Measurements from ENCODE around the gene CLEC17A. TPM values are rescaled to one million over a fixed set of nuclear protein-coding genes. Genes with fewer than 3 reads are reported as not detected.
"Not testable (repeated sequence)": the region's sequence is repeated elsewhere in the genome, so short reads cannot be mapped to it uniquely, and the experiment has no call there.

Gene CLEC17A
- total and polyA plus RNA-seq, 2 donors (not counting 1 experiment from before 2014, with no cell fraction given): 121 to 163 TPM

- no peak overlapping the region for H2AFZ ChIP-seq (ENCODE audit: insufficient read depth, low read depth, low read length, poor library complexity, severe bottlenecking)
- intact Hi-C loops (cut with micrococcal nuclease): no loop called here
- ChIA-PET CTCF (interaction anchor here (2.9 kb wide), 1 partner anchor 105 kb away, joined by 23 read pairs; no protein-coding TSS in a partner anchor), POLR2A (interaction anchor here (0.6 kb wide), 1 partner anchor 26 kb away, joined by 6 read pairs; no protein-coding TSS in a partner anchor)
- peak overlapping the region in 1 of 2 donors; percentile 39 for H3K27ac ChIP-seq (ENCODE audit: low read length in 2 of 2)
- WGBS (ENCODE audit: insufficient coverage): 0% methylated on average over 1 of the region's 6 CpGs
- H3K4me3 ChIP-seq (ENCODE audit: control extremely low read depth in 1 of 5, extremely low read depth in 1 of 5, insufficient read depth in 1 of 5, low read depth in 2 of 5, low read length in 4 of 5): no peak overlapping the region
- TF ChIP-seq EZH2 (IDR thresholded peaks at IDR 0.05; ENCODE audit: borderline replicate concordance, insufficient read depth, low read depth, low read length, poor library complexity, severe bottlenecking) (no peak), CTCF (IDR thresholded peaks at IDR 0.05) (no peak)
- DNase-seq (peak; percentile 53), ATAC-seq (ENCODE audit: low read depth) (no peak)
- peaks cover 0 to 6% (median 0%) of the 10 kb centered on the region in 3 donors for H3K9me3 ChIP-seq (ENCODE audit: control extremely low read depth in 1 of 3, control insufficient read depth in 2 of 3, insufficient read depth in 1 of 3, low read length in 2 of 3)
- H3K27me3 ChIP-seq (replicated peaks in 1 of 4; ENCODE audit: control extremely low read depth in 1 of 4, control insufficient read depth in 3 of 4, insufficient read depth in 4 of 4, low read length in 3 of 4): no peaks in the 10 kb centered on the region
- no peaks in the 10 kb centered on the region for H3K9me3 Mint-ChIP-seq (ENCODE audit: insufficient read depth)
- H3K79me2 ChIP-seq (ENCODE audit: control insufficient read depth, insufficient read depth, low read length): peaks cover 51% of the 10 kb centered on the region
- H3K4me1 Mint-ChIP-seq: peaks cover 61% of the 10 kb centered on the region
- H3K36me3 ChIP-seq (replicated peaks in 1 of 2; ENCODE audit: control extremely low read depth in 1 of 2, control insufficient read depth in 1 of 2, extremely low read depth in 1 of 2, insufficient read depth in 2 of 2, low read length in 1 of 2): no peaks in the 10 kb centered on the region
- no peak overlapping the region for H3K9ac ChIP-seq (ENCODE audit: low read length)
- H3K27me3 Mint-ChIP-seq: no peaks in the 10 kb centered on the region
- peak overlapping the region; percentile 9 for H3K4me2 ChIP-seq (replicated peaks; ENCODE audit: low read depth, low read length, poor library complexity, severe bottlenecking)
- H3K27ac Mint-ChIP-seq: peak overlapping the region; percentile 60
- peak overlapping the region; percentile 16 for H3K4me3 Mint-ChIP-seq
- H3K4me1 ChIP-seq (ENCODE audit: control insufficient read depth in 2 of 2, insufficient read depth in 2 of 2, low read length in 2 of 2): peaks cover 53 to 74% of the 10 kb centered on the region in 2 donors
- H4K20me1 ChIP-seq (ENCODE audit: control insufficient read depth, insufficient read depth, low read length, poor library complexity, severe bottlenecking): peaks cover 9% of the 10 kb centered on the region
These were observed 2.2 kb upstream of the CLEC17A start for GRCh38 chr19:14580623-14581237.

- intact Hi-C loops (cut with micrococcal nuclease); H2AFZ ChIP-seq (ENCODE audit: insufficient read depth, low read depth, low read length, poor library complexity, severe bottlenecking); H3K27me3 Mint-ChIP-seq; H3K9me3 Mint-ChIP-seq (ENCODE audit: insufficient read depth); ATAC-seq (ENCODE audit: low read depth); H3K9me3 ChIP-seq (ENCODE audit: control extremely low read depth in 1 of 3, control insufficient read depth in 2 of 3, insufficient read depth in 1 of 3, low read length in 2 of 3); H3K27me3 ChIP-seq (replicated peaks in 1 of 4; ENCODE audit: control extremely low read depth in 1 of 4, control insufficient read depth in 3 of 4, insufficient read depth in 4 of 4, low read length in 3 of 4); DNase-seq: not testable (repeated sequence)
- Histone ChIP-seq H3K4me2 (replicated peaks; ENCODE audit: low read depth, low read length, poor library complexity, severe bottlenecking) (peak overlapping the region; percentile 73), H3K9ac (ENCODE audit: low read length) (peak overlapping the region; percentile 71), H3K4me3 (ENCODE audit: control extremely low read depth in 1 of 5, extremely low read depth in 1 of 5, insufficient read depth in 1 of 5, low read depth in 2 of 5, low read length in 4 of 5) (peak overlapping the region; percentile 76 to 85 (median 85)), H3K27ac (ENCODE audit: low read length in 2 of 2) (peak overlapping the region; percentile 57 to 79), H4K20me1 (ENCODE audit: control insufficient read depth, insufficient read depth, low read length, poor library complexity, severe bottlenecking) (peaks cover 33% of the 10 kb centered on the region), H3K36me3 (replicated peaks in 1 of 2; ENCODE audit: control extremely low read depth in 1 of 2, control insufficient read depth in 1 of 2, extremely low read depth in 1 of 2, insufficient read depth in 2 of 2, low read length in 1 of 2) (peaks cover 0 to 19% of the 10 kb centered on the region in 2 experiments), H3K79me2 (ENCODE audit: control insufficient read depth, insufficient read depth, low read length) (peaks cover 82% of the 10 kb centered on the region), H3K4me1 (ENCODE audit: control insufficient read depth in 2 of 2, insufficient read depth in 2 of 2, low read length in 2 of 2) (peaks cover 42 to 70% of the 10 kb centered on the region in 2 donors)
- H3K4me1 Mint-ChIP-seq: peaks cover 67% of the 10 kb centered on the region
- ChIA-PET POLR2A (interaction anchor here (0.6 to 2.3 kb wide), 5 partner anchors 15 to 31 kb away, joined by 3 to 11 read pairs (median 3); no protein-coding TSS in a partner anchor), CTCF (interaction anchor here (0.6 to 1.2 kb wide), 3 partner anchors 10 to 102 kb away, joined by 3 to 5 read pairs (median 4); no protein-coding TSS in a partner anchor)
- 18% methylated on average over 2 of the region's 5 CpGs for WGBS (ENCODE audit: insufficient coverage)
- peak overlapping the region; percentile 100 for H3K4me3 Mint-ChIP-seq
- peak overlapping the region; percentile 95 for H3K27ac Mint-ChIP-seq
These were observed 1.5 kb downstream of the CLEC17A start for GRCh38 chr19:14584372-14584771.

GRCh38 chr19:14585187-14585586 is 2.3 kb downstream of the CLEC17A start:
- H3K4me2 ChIP-seq (replicated peaks; ENCODE audit: low read depth, low read length, poor library complexity, severe bottlenecking); H3K27me3 Mint-ChIP-seq; DNase-seq; H3K9me3 ChIP-seq (ENCODE audit: control extremely low read depth in 1 of 3, control insufficient read depth in 2 of 3, insufficient read depth in 1 of 3, low read length in 2 of 3); H3K27me3 ChIP-seq (replicated peaks in 1 of 4; ENCODE audit: control extremely low read depth in 1 of 4, control insufficient read depth in 3 of 4, insufficient read depth in 4 of 4, low read length in 3 of 4); H3K27ac ChIP-seq (ENCODE audit: low read length in 2 of 2); H2AFZ ChIP-seq (ENCODE audit: insufficient read depth, low read depth, low read length, poor library complexity, severe bottlenecking); intact Hi-C loops (cut with micrococcal nuclease); H3K9me3 Mint-ChIP-seq (ENCODE audit: insufficient read depth): not testable (repeated sequence)
- H3K27ac Mint-ChIP-seq: peak overlapping the region; percentile 73
- no CpG with 5 or more reads among the region's 3 CpGs for WGBS (ENCODE audit: insufficient coverage)
- Histone ChIP-seq H3K36me3 (replicated peaks in 1 of 2; ENCODE audit: control extremely low read depth in 1 of 2, control insufficient read depth in 1 of 2, extremely low read depth in 1 of 2, insufficient read depth in 2 of 2, low read length in 1 of 2) (peaks cover 0 to 19% of the 10 kb centered on the region in 2 experiments), H3K4me1 (ENCODE audit: control insufficient read depth in 2 of 2, insufficient read depth in 2 of 2, low read length in 2 of 2) (peaks cover 38 to 65% of the 10 kb centered on the region in 2 donors), H3K9ac (ENCODE audit: low read length) (peak overlapping the region; percentile 71), H3K4me3 (ENCODE audit: control extremely low read depth in 1 of 5, extremely low read depth in 1 of 5, insufficient read depth in 1 of 5, low read depth in 2 of 5, low read length in 4 of 5) (peak overlapping the region in 4 of 5 experiments; percentile 15 to 85 (median 39)), H4K20me1 (ENCODE audit: control insufficient read depth, insufficient read depth, low read length, poor library complexity, severe bottlenecking) (peaks cover 33% of the 10 kb centered on the region), H3K79me2 (ENCODE audit: control insufficient read depth, insufficient read depth, low read length) (peaks cover 77% of the 10 kb centered on the region)
- H3K4me1 Mint-ChIP-seq: peaks cover 65% of the 10 kb centered on the region
- POLR2A ChIA-PET: interaction anchor here (2.3 kb wide), 1 partner anchor 18 kb away, joined by 11 read pairs; no protein-coding TSS in a partner anchor
- ATAC-seq (ENCODE audit: low read depth): peak; percentile 62
- CTCF ChIA-PET: interaction anchor here (0.7 kb wide), 1 partner anchor 11 kb away, joined by 4 read pairs; no protein-coding TSS in a partner anchor
- peak overlapping the region; percentile 100 for H3K4me3 Mint-ChIP-seq

Data from B cell (primary cell).